Parathyroid adenoma (tissue), 2 donors: Measurements from ENCODE around the gene ASH1L.

Experiments used
- H2AFZ ChIP-seq: fragments of 300-600 bp; sonication (generic); one replicate; pipeline ENCODE4 v1.7.0; 2017; ENCODE audit warnings: antibody characterized with exemption, mild to moderate bottlenecking
- H3K27ac ChIP-seq: fragments of 300-600 bp; sonication (generic); one replicate; pipeline ENCODE4 v1.7.0; 2017
- H3K27me3 ChIP-seq: fragments of 300-600 bp; sonication (generic); one replicate; pipeline ENCODE4 v1.7.0; 2017; ENCODE audit warnings: low read length; ENCODE audit not compliant: control insufficient read depth, insufficient read depth
- H3K36me3 ChIP-seq: fragments of 300-600 bp; sonication (generic); one replicate; pipeline ENCODE4 v1.7.0; 2017; ENCODE audit warnings: low read length; ENCODE audit not compliant: control insufficient read depth, insufficient read depth
- H3K4me1 ChIP-seq: fragments of 300-600 bp; sonication (generic); one replicate; pipeline ENCODE4 v1.7.0; 2017; ENCODE audit warnings: control low read depth
- H3K4me2 ChIP-seq: fragments of 300-600 bp; sonication (generic); one replicate; pipeline ENCODE4 v1.7.0; 2017; ENCODE audit warnings: low read length
- H3K4me3 ChIP-seq: fragments of 300-600 bp; sonication (generic); one replicate; pipeline ENCODE4 v1.7.0; 2017; ENCODE audit warnings: low read depth, low read length
- H3K79me2 ChIP-seq: fragments of 300-600 bp; sonication (generic); one replicate; pipeline ENCODE4 v1.7.0; 2017; ENCODE audit warnings: control low read depth
- H3K9ac ChIP-seq: fragments of 300-600 bp; sonication (generic); one replicate; pipeline ENCODE4 v1.7.0; 2017; ENCODE audit warnings: mild to moderate bottlenecking
- H3K9me3 ChIP-seq: fragments of 300-600 bp; sonication (generic); one replicate; pipeline ENCODE4 v1.7.0; 2017; ENCODE audit warnings: low read length; ENCODE audit not compliant: control insufficient read depth
- TF ChIP-seq, protein P1 (sequence below): fragments of 300-600 bp; sonication (generic); IDR thresholded peaks from one replicate; pipeline ENCODE4 v1.7.0; 2017; ENCODE audit warnings: antibody characterized with exemption, mild to moderate bottlenecking
- donor health status: primary hyperparathyroidism.

ASH1L gene

DNA sequence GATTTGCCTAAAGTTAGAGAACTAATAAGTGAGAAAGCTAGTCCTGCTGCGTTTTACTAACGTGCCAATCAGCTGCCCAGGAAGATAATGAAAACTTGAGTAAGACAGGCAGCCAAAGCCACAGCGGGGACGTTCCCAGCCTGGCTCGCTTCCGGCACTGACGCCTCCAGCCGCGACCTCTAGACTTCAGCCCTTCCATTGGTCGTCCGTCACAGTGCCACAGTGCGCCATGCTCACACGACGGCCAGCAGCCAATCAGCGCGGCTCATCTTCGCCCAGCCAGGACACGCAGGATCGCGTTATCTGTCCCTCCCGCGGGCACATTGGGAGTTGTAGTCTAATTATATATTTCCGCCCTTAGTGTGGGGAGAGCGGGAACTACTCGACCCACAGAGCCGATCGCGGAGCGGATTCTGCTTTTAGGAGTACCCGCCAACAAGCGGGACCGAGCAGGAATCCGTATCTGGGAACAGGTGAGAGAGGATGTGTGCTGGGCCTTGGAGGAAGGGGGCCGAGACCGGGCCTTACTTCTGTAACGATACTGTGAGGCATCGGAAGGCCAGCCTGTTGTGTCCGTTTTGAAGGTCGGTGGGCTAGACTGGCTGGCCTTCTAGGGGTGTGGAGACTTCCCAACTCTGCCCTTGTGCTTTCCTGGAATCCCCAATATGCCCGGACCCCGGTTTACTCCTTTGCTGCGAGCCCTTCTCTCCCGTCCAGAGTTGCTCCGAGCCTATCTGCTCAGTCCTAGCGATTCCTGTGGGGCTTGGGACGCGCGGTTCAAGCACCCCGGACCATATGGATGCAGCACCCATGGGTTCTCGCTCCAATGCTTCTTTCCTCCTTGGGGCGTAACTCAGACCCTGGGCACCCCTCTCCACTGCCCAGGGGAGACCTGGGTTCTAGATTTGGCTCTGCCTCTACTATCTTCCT is 253.8 kb downstream of the ASH1L start, which contains the start of gene FDPS:
TSS of gene FDPS (plus strand) at position 374 of the 930 bp plus-strand sequence. CDS start 924 bp downstream, outside the sequence.
- Histone ChIP-seq H3K27me3 (no peaks in the 10 kb centered on the region), H3K4me2 (peak within 1 kb of the TSS; percentile 90), H2AFZ (peak within 1 kb of the TSS; percentile 95), H3K4me3 (peak within 1 kb of the TSS; percentile 98), H3K4me1 (peaks cover 4% of the 10 kb centered on the region), H3K79me2 (peaks cover 3% of the 10 kb centered on the region), H3K36me3 (no peaks in the 10 kb centered on the region), H3K9ac (peak within 1 kb of the TSS; percentile 57), H3K9me3 (no peaks in the 10 kb centered on the region), H3K27ac (peak within 1 kb of the TSS; percentile 90)
- TF ChIP-seq, protein P1, sequence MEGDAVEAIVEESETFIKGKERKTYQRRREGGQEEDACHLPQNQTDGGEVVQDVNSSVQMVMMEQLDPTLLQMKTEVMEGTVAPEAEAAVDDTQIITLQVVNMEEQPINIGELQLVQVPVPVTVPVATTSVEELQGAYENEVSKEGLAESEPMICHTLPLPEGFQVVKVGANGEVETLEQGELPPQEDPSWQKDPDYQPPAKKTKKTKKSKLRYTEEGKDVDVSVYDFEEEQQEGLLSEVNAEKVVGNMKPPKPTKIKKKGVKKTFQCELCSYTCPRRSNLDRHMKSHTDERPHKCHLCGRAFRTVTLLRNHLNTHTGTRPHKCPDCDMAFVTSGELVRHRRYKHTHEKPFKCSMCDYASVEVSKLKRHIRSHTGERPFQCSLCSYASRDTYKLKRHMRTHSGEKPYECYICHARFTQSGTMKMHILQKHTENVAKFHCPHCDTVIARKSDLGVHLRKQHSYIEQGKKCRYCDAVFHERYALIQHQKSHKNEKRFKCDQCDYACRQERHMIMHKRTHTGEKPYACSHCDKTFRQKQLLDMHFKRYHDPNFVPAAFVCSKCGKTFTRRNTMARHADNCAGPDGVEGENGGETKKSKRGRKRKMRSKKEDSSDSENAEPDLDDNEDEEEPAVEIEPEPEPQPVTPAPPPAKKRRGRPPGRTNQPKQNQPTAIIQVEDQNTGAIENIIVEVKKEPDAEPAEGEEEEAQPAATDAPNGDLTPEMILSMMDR = no peak

DNA sequence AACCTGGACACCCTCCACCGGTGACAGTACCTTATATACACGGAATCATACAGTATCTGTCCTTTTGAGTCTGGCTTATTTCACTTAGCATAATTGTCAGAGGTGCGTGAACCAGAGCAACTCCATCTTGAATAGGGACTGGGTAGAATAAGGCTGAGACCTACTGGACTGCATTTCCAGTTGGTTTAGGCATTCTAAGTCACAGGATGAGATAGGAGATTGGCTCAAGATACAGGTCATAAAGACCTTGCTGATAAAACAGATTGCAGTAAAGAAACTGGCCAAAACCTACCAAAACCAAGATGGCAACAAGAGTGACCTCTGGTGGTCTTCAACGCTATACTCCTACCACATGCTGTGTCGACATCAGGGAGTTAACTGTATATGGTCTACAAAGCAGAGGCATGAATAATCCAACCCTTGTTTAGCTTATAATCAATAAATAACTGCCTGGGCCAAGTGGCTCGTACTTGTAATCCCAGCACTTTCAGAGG is 255.3 kb downstream of the ASH1L start:
- TF ChIP-seq, protein P1 = no peak
- H3K9ac ChIP-seq = no peak overlapping the region
- no peak overlapping the region for H2AFZ ChIP-seq
- H3K27ac ChIP-seq = no peak overlapping the region
- H3K79me2 ChIP-seq = peaks cover 3% of the 10 kb centered on the region
- H3K4me1 ChIP-seq = peaks cover 4% of the 10 kb centered on the region
- no peaks in the 10 kb centered on the region for H3K9me3 ChIP-seq
- H3K27me3 ChIP-seq = no peaks in the 10 kb centered on the region
- H3K4me3 ChIP-seq = no peak overlapping the region
- H3K36me3 ChIP-seq = no peaks in the 10 kb centered on the region
- H3K4me2 ChIP-seq = no peak overlapping the region

DNA sequence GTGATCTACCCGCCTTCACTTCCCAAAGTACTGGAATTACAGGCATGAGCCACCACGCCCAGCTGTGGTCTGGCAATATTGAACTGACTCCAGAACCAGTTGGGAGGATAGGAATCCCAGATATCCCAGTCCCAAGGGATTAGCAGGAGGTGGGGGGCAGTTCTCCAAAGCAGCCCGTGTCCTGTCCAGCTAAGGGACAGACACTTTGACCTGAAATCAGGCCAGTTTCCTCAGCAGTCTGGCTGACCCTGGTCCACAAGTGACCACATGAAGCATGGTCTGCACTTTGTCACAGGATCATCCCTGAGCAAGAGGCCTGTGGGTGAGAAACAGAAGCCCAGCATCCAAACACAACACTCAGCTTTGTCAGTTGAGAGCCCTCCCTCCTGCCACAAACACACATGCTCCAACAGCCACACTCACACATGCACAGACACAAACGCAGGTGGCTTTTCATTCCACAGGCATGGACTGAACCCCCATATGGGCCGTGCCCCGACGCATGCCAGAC is 256.7 kb downstream of the ASH1L start:
- Histone ChIP-seq H3K9ac (no peak overlapping the region), H3K36me3 (no peaks in the 10 kb centered on the region), H3K27me3 (no peaks in the 10 kb centered on the region), H3K79me2 (peaks cover 3% of the 10 kb centered on the region), H3K4me2 (no peak overlapping the region), H3K9me3 (no peaks in the 10 kb centered on the region), H3K27ac (no peak overlapping the region), H3K4me1 (peaks cover 4% of the 10 kb centered on the region), H3K4me3 (no peak overlapping the region), H2AFZ (no peak overlapping the region)
- TF ChIP-seq, protein P1 = no peak

DNA sequence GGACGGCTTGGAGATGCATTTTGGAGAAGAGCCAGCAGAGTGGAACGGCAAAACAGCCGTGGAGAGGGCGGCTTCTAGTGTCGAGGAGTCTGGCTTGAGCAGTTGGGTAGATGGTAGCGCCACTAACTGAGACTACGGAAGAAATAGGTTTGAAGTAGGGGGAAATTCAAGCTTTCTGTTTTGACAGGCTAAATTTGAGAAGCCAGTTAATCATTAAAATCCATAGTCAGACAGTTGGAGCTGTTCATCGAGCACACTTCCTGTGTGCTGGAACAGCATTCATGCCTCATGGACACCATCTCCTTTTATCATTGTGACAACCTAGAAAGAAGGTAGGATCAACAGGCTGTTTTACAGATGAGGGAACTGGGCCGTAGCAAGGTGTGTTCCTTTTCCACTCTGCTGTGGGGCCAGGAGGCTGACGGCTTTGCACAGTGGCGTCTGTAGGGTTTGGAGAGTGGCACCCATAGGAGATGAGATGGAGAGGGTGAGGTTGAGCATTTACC is 258.0 kb downstream of the ASH1L start:
- Histone ChIP-seq H3K4me1 (peaks cover 3% of the 10 kb centered on the region), H3K27ac (no peak overlapping the region), H3K4me3 (no peak overlapping the region), H3K36me3 (no peaks in the 10 kb centered on the region), H3K79me2 (peaks cover under 1% of the 10 kb centered on the region), H2AFZ (no peak overlapping the region), H3K4me2 (no peak overlapping the region), H3K27me3 (no peaks in the 10 kb centered on the region), H3K9ac (no peak overlapping the region), H3K9me3 (no peaks in the 10 kb centered on the region)
- TF ChIP-seq, protein P1 = no peak
